IPS-20b (cell line): Measurements from ENCODE around the gene EEIG1.
A peak's percentile ranks its signal among the peaks of the same experiment; 100 is the strongest.

Experiments
- H3K27ac ChIP-seq: one replicate; pipeline ENCODE4 v1.5.1; 2013; ENCODE audit warnings: low read length
- H3K27me3 ChIP-seq: 2 replicates; pipeline ENCODE4 v1.6.1; 2013; ENCODE audit warnings: mild to moderate bottlenecking, low read length, inconsistent platforms; ENCODE audit not compliant: insufficient read depth
- H3K36me3 ChIP-seq: 2 replicates; pipeline ENCODE4 v1.6.1; 2013; ENCODE audit warnings: low read depth, mild to moderate bottlenecking, inconsistent platforms, low read length, moderate library complexity; ENCODE audit not compliant: insufficient read depth
- H3K4me1 ChIP-seq: 2 replicates; pipeline ENCODE4 v1.6.1; 2013; ENCODE audit warnings: mild to moderate bottlenecking, control low read depth, inconsistent platforms, low read length, moderate library complexity; ENCODE audit not compliant: insufficient read depth
- H3K4me3 ChIP-seq: 2 replicates; pipeline ENCODE4 v1.5.1; 2013; ENCODE audit warnings: mild to moderate bottlenecking, low read length, inconsistent platforms
- H3K9ac ChIP-seq: 2 replicates; pipeline ENCODE4 v1.6.1; 2013; ENCODE audit warnings: low read depth, mild to moderate bottlenecking, inconsistent platforms, low read length, moderate library complexity
- H3K9me3 ChIP-seq: 2 replicates; pipeline ENCODE4 v1.6.1; 2013; ENCODE audit warnings: mild to moderate bottlenecking, low read depth, low read length, inconsistent platforms; ENCODE audit not compliant: insufficient read depth

The EEIG1 gene

DNA sequence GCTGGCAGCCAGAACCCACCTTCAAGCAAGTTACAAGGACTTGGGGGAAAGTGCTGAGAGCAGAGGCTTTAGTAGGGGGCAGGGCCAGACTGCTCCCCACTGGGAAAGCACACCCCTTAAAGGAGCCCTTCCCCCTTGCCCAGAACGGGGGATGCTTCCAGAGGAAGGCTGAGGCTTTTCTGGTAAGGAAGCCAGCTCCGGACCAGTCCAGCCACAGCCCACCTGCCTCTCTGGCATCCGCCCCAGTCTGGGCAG is 38.9 kb downstream of the EEIG1 start:
- no peak overlapping the region for H3K4me3 ChIP-seq
- H3K27ac ChIP-seq, result no peak overlapping the region
- H3K4me1 ChIP-seq, result peaks cover 1% of the 10 kb centered on the region; the same call in 1 of the 2 replicates
- H3K9ac ChIP-seq, result no peak overlapping the region; the same call in 1 of the 2 replicates
- H3K36me3 ChIP-seq, result peaks cover 51% of the 10 kb centered on the region
- H3K27me3 ChIP-seq, result no peaks in the 10 kb centered on the region
- H3K9me3 ChIP-seq, result no peaks in the 10 kb centered on the region

DNA sequence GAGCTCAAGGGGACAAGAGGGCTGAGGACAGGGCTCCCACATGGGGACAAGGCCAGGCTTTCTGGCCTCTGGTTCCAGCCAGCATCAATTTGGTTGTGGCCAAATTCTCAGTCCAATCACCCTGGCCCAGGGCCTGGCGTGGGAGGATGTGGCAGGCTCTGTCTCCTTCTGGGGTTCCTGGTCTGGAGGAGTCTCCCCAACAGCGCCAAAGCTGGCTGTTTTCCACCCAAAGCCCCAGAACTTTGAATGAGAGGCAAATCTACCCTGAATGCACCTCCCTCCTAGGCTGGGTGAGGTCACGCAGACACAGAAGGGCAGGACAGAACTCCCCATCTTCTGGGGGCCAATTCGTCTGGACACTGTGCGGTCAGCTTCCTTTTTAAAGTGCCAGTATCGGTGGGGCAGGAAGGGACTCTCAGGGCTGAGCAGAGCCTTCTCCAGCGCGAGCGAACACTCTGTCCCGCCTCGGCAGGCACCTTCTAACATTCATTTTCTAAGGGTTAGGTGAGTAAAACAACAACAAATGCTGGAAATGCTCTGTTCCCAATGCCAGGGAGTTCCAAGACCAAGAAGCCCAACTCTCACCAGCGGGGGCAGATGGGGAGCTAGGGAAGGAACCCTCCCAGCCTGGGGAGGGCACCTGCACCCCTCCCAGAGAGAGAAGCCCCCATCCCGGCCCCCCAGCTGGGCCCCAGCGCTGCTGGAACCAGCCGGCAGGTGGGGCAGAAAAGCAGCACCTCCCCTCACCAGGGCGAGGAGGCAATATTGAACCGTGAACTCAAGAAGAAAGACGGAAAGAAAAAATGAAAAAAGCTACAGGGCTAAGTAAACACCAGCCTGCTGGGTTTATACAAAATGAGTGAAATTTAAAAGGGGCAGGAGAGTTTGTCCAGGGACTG is 39.5 kb downstream of the EEIG1 start:
- H3K9ac ChIP-seq, result no peak overlapping the region; the same call in 1 of the 2 replicates
- peaks cover 7% of the 10 kb centered on the region for H3K4me1 ChIP-seq
- no peaks in the 10 kb centered on the region for H3K27me3 ChIP-seq
- H3K27ac ChIP-seq, result no peak overlapping the region
- H3K4me3 ChIP-seq, result no peak overlapping the region
- peaks cover 51% of the 10 kb centered on the region for H3K36me3 ChIP-seq
- H3K9me3 ChIP-seq, result no peaks in the 10 kb centered on the region

DNA sequence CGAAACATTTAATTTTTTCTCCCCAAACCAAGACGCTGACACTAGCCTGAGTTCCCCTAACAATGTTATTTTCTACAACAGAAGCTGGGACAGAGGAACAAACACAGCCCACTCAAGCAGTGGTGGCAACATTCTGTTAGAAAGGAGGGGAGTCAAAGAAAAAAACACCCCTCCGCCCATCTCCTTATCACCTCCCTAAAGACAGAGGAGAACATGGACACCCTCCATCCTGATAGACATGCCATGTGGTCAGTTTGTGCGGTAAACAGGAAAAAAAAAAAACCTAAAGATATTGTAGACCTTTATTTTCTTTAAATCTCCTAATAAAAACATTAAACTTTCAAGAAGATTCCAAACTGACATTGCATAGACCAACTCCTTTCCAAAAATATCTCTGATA is 40.2 kb downstream of the EEIG1 start:
- Histone ChIP-seq H3K36me3 (peaks cover 47% of the 10 kb centered on the region), H3K4me1 (peaks cover 7% of the 10 kb centered on the region), H3K27me3 (no peaks in the 10 kb centered on the region), H3K9me3 (no peaks in the 10 kb centered on the region), H3K9ac (no peak overlapping the region), H3K27ac (no peak overlapping the region), H3K4me3 (no peak overlapping the region)

DNA sequence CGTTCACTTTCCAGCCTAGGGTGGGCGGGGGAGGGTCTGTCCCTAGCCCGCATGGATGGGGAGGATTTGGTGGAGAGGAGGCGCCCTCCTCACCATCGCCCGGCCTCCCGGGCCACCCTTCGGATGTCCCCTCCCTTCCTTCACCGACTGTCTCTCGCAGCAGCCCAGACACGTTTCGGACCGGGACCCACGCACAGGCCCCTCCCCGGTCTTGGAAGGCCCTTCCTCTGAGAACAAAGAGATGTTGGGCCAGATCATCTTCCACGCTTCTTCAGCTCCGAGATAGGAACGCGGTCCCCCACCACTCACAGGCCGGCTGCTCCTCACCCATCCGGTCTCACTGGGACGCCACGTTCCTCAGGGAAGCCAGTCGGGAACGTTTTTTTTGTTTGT is 42.5 kb downstream of the EEIG1 start:
- H3K27ac ChIP-seq, result peak overlapping the region; percentile 49
- H3K9ac ChIP-seq, result peak overlapping the region; percentile 85; the same call in 1 of the 2 replicates
- peak overlapping the region; percentile 92 for H3K4me3 ChIP-seq
- H3K4me1 ChIP-seq, result peaks cover 7% of the 10 kb centered on the region
- no peaks in the 10 kb centered on the region for H3K9me3 ChIP-seq
- H3K36me3 ChIP-seq, result peaks cover 35% of the 10 kb centered on the region
- H3K27me3 ChIP-seq, result no peaks in the 10 kb centered on the region

DNA sequence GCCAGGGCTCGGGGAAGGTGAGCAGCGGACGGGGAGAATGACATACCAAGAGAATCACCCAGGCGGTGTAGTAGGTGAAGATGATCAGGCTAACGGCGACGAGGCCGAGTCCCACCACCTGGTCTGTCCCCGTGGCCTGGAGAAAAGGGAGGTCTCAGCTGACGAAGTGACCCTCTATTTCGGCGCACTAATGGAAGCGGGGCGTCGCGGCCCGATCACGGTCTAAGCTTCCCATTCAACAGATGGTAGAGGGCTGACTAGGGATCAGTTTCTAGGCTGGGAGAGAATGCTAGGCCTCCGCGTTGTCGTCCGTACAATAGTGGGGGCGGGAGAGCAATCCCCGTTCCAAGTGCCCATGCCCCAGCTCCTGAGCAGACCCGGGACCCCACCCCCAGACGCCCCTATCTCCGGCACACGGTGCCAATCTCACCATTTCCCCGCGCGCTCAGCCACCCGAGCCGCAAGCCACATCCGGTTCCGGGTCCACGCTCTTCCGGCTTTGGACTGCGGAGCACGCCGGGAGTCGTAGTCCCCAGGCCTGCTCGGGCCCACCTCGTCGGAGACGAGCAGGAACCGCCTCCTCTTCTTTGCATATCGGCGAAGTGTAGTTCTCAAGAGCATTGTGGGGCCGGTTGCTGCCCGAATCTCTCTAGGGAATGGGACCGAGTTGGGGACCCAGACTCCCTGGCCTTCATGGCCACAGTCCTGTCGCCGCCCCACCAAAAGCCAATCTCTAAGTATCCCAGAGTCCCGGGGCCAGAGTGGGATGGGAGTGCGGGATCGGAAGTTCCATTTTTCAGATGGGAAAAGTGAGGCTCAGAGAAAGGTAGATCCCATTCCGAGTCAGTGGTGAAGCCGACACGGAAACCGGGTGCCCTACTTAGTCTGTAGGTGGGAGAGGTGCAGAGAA is 43.1 kb downstream of the EEIG1 start, which contains the start of gene DPM2:
Gene DPM2, minus strand, starts transcription at position 467 of the 910 bp plus-strand sequence. Its CDS starts 34 bp downstream, at position 433.
- peak within 1 kb of the TSS; percentile 92 for H3K4me3 ChIP-seq
- H3K4me1 ChIP-seq, result peaks cover 7% of the 10 kb centered on the region
- peak within 1 kb of the TSS; percentile 49 for H3K27ac ChIP-seq
- peaks cover 31% of the 10 kb centered on the region for H3K36me3 ChIP-seq
- H3K9me3 ChIP-seq, result no peaks in the 10 kb centered on the region
- H3K27me3 ChIP-seq, result no peaks in the 10 kb centered on the region
- peak within 1 kb of the TSS; percentile 85 for H3K9ac ChIP-seq

DNA sequence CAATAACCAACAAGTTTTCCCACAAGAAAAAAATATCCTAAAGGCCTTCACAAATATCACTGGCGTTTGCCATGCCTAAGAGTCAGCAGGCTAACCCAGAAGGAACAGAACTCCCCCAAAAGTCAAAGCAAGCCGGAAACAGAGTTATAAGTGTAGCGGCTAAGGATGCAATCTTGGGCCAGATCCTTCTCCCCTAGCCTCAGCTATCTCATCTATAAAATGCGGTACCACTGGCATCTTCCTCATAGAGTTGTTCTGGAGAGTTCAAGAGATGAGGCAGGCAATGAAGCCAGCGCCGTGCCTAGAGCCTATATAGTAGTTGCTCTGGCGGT is 43.8 kb downstream of the EEIG1 start:
- Histone ChIP-seq H3K36me3 (peaks cover 25% of the 10 kb centered on the region), H3K27ac (peak overlapping the region; percentile 10), H3K27me3 (no peaks in the 10 kb centered on the region), H3K9ac (peak overlapping the region; percentile 85), H3K4me1 (peaks cover 7% of the 10 kb centered on the region), H3K4me3 (peak overlapping the region; percentile 92), H3K9me3 (no peaks in the 10 kb centered on the region)

DNA sequence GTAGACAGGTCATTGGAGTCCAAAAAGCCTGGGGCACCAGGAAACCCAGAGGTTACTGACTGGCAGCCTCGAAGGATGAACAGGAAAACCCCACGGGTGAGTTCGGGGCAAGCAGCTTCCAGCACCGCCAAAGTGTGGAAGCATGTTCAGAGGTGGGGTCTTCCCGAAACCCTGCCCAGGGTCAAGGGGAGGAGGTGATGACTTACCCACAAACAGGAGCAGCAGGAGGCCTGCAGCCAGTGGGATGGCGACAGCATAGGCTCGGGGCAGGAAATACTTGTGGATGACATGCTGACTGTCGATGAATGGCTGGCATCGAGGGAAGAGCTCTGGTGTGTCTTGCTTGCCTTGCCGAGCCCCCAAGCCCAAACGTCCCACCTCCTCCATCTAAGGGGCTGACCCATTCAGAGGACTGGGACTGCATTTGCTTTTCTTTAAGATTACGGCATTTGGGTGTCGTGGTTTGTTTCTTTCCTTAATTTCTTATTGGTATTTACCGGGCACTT is 44.4 kb downstream of the EEIG1 start:
- Histone ChIP-seq H3K4me1 (peaks cover 7% of the 10 kb centered on the region), H3K9me3 (no peaks in the 10 kb centered on the region), H3K9ac (peak overlapping the region; percentile 85; the same call in 1 of the 2 replicates), H3K27ac (no peak overlapping the region), H3K36me3 (peaks cover 21% of the 10 kb centered on the region; the same call in 1 of the 2 replicates), H3K4me3 (peak overlapping the region; percentile 92), H3K27me3 (no peaks in the 10 kb centered on the region)

DNA sequence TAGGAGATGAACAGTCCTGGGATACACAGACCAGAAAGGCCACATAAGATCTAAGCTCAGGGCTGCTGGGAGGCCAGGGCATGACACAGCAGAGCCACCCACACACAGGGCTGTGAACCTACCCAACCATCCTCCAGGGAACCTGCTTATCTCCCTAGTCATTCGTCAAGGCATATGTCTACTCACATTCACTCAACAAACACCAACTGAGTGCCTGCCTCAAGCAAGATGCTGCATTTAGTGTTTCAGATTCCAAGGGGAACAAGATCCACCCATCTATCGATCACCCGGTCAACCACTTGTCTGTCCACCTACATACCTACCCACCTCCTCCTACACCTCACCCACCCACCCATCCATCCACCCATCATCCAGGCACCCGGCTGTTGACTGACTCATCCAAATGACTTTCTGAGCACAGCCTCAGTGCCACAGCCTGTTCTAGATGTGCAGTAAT is 45.0 kb downstream of the EEIG1 start:
- H3K27me3 ChIP-seq, result no peaks in the 10 kb centered on the region
- H3K4me3 ChIP-seq, result no peak overlapping the region; the same call in 1 of the 2 replicates
- H3K9ac ChIP-seq, result no peak overlapping the region
- H3K9me3 ChIP-seq, result no peaks in the 10 kb centered on the region
- peaks cover 15% of the 10 kb centered on the region; the same call in 1 of the 2 replicates for H3K36me3 ChIP-seq
- H3K4me1 ChIP-seq, result peaks cover 7% of the 10 kb centered on the region
- H3K27ac ChIP-seq, result no peak overlapping the region

DNA sequence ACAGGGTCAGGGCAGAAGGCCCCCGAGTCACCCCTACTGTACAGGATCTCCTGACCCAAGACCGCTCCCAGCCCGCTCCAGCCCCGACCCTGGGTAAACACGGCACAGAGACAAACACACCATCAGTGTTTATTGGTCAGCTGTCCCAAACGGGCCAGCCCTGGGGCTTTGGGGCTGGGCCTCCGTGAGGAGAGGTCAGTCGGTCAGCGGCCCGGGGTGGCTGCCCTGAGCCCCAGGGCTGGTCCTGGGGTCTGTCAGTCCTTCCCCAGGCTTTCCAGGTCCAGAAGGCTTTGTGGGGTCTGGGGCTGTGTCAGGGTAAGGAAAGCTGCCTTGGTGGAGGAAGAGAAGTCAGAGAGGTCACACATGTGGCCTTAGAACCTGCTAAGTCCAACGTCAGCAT is 45.8 kb downstream of the EEIG1 start:
- no peak overlapping the region for H3K4me3 ChIP-seq
- H3K9ac ChIP-seq, result no peak overlapping the region
- peaks cover 7% of the 10 kb centered on the region for H3K4me1 ChIP-seq
- peaks cover 7% of the 10 kb centered on the region; the same call in 1 of the 2 replicates for H3K36me3 ChIP-seq
- no peaks in the 10 kb centered on the region for H3K9me3 ChIP-seq
- H3K27ac ChIP-seq, result no peak overlapping the region
- peaks cover 1% of the 10 kb centered on the region for H3K27me3 ChIP-seq

DNA sequence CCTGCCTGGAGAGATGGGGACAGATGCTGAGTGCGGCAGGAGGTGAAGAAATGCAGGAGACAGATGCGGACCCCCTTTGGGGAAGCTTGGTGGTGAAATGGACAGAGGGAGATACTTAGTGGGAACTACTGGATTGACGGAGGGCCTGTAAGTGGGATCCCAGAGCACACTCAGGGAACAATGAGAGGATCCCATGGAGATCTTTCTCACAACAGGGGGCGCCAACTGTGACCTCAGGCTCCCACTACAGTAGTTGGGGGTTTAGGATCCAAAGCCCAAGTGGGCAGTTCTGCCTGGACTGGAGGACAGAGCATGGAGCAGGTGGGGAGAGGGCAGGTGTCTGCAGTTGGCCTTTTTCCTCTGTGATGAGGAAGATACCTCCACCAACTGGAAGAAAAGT is 46.5 kb downstream of the EEIG1 start:
- Histone ChIP-seq H3K36me3 (0 out of 2 replicates have a peak, but pooled peaks cover 5% of the 10 kb centered on the region), H3K9me3 (no peaks in the 10 kb centered on the region), H3K27me3 (peaks cover 9% of the 10 kb centered on the region), H3K9ac (no peak overlapping the region), H3K4me3 (no peak overlapping the region), H3K4me1 (peaks cover 7% of the 10 kb centered on the region), H3K27ac (no peak overlapping the region)

DNA sequence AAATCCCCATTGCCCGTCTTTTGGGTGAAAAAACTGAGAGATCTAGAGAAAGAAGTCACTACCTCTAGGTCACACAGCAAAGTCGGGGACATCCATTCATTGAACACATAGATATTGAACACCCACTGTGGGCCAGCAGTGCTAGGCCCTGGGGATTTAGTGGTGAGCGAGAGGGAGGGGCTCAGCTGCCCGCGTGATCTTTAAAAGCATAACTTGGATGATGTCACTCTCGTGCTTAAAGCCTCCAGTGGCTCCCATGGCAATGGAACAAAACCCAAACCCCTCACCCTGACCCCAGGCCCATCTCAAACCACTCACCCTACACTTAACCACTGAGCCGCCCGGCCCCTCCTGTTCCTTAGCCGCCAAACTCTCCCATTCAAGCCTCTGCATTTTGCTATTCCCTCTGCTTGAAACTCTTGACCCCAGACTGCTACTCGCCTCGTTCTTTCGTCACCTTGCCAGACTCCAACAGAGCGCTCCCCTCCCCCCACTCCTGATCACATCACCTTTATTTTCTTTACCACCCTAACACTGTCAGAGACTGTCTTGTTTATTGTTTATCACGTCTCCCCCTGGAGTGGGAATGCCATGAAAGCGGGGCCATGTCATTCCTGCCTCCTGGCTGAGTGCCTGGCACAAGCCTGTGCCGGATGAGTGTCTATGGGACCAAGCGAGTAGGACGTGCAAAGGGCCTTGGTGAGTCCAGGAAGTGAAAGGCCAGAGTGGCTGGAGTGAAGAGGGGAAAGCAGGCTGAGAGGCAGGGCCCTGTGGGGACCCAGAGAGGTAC is 49.5 kb downstream of the EEIG1 start:
- H3K9ac ChIP-seq, result peak overlapping the region; percentile 37; the same call in 1 of the 2 replicates
- peak overlapping the region; percentile 68 for H3K4me3 ChIP-seq
- no peaks in the 10 kb centered on the region; the same call in 1 of the 2 replicates for H3K4me1 ChIP-seq
- peaks cover 35% of the 10 kb centered on the region for H3K27me3 ChIP-seq
- 0 out of 2 replicates have a peak, but pooled peaks cover 5% of the 10 kb centered on the region for H3K36me3 ChIP-seq
- no peaks in the 10 kb centered on the region for H3K9me3 ChIP-seq
- no peak overlapping the region for H3K27ac ChIP-seq
